NCI-H2081 treated with DMSO at 0.1 percent for 48 hours (cell line): Measurements from ENCODE around the gene IFITM2.
"Not testable (repeated sequence)": the region's sequence is repeated elsewhere in the genome, so short reads cannot be mapped to it uniquely, and the experiment has no call there.

Experiments
- DNase-seq: peaks from one replicate; lab custom pipeline; 2025; lab: John Stamatoyannopoulos, UW

The IFITM2 gene

GRCh38 chr11:342328-342727 is 34.7 kb downstream of the IFITM2 start:
- DNase-seq, result no peak

- DNase-seq, result no peak
Measured at GRCh38 chr11:344836-345578, 37.4 kb downstream of the IFITM2 start.

DNA sequence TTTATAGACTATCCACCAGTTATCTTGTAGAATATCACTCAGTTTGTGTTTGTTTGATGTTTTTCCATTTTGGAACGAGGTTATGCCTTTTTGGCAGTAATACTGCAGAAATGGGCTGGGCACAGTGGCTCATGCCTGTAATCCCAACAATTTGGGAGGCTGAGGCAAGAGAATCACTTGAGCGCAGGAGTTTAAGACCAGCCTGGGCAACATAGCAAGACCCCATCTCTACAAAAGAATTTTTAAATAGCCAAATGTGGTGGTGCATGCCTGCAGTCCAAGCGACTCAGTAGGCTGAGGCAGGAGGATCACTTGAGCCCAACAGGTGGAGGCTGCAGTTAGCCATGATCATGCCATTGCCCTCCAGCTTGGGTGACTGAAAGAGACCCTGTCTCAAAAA is 38.9 kb downstream of the IFITM2 start:
- no peak for DNase-seq

GRCh38 chr11:349270-349954 is 41.8 kb downstream of the IFITM2 start:
- not testable (repeated sequence) for DNase-seq

- DNase-seq, result not testable (repeated sequence)
Measured at GRCh38 chr11:350033-350722, 42.6 kb downstream of the IFITM2 start.

DNA sequence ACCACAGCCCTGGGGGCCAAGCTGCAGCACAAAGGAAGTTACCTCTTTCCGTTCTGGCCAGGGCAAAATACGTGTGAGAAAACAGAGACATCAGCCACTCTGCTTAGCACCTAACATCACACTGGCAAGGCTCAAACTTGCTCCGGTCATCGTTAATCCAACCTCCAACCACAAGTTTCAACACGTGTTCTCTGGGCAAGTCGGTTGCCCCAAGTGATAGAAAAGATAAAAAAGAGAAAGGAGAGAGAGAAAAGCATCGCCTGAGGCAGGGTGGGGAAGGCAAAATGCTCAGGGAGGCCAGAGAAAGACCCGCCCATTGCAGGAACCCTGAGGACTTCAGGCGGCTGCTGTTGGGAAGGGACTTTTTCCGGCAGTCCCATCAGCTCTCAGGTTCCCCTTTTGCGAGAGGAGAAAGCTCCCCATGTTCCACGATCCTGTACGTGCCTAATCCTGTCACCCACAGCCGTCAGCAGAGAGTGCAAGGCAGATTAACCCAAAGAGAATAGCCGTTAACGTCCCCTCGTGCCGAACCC is 43.2 kb downstream of the IFITM2 start:
- DNase-seq, result no peak

DNA sequence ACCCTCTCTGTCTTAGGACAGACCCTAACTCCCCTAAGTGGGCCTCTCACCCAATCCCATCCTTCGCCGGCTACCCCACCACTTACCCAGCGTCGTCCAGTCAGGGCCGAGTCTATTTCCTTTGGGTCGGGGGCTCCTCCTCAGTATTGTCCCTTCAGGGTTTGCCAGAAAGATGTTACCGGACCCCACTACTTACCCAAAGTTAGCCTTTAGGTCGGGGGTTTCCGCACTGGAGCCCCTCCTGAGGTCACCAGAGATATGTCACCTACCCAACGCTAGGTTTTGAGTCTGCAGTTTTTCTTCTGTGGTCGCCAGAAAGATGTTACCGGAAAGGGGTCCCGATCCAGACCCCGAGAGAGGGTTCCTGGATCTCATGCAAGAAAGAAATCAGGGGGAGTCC is 43.8 kb downstream of the IFITM2 start:
- DNase-seq, result no peak

GRCh38 chr11:352456-353031 is 44.9 kb downstream of the IFITM2 start:
- no peak for DNase-seq

GRCh38 chr11:353179-353873 is 45.7 kb downstream of the IFITM2 start:
- DNase-seq, result no peak

GRCh38 chr11:355581-356458 is 48.2 kb downstream of the IFITM2 start:
- no peak for DNase-seq

- DNase-seq, result no peak
Measured at GRCh38 chr11:356610-357009, 49.0 kb downstream of the IFITM2 start.

GRCh38 chr11:357582-357981 is 50.0 kb downstream of the IFITM2 start:
- no peak for DNase-seq

DNA sequence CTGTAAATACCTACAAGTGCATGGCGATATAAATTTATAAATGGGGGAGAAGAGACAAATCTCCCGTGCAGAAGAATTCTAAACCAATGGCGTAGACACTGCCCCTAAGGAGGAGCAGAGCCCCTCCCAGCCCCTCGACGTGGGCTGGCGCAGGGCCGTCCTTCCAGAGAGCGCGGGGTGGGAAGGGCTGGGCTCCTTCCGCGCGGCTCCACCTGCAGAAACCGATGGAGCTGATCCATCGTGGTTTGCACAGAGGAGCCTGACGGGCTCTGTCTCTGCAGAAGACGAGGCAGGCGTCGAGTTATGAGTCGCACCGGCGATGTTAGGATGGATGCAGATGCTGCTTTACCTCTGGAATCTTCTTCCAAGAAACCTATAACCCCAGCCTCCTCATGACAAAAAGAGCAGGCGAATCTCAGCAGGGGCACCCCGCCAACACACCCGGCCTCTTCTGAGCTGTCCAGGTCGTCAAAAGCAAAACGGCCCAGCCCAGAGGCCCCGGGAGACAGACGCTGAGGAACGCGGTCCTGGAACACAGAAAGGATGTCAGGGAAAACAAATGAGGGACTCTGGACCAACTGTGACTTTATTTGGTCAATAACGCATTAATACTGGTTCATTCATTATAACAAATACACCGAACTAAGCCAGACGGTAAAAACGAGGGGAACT is 50.6 kb downstream of the IFITM2 start:
- no peak for DNase-seq
